SK-N-SH (cell line): ENCODE measurements around the gene TGFB2. TPM values are rescaled to one million over a fixed set of nuclear protein-coding genes. Genes with fewer than 3 reads are reported as not detected.
A peak's percentile ranks its signal among the peaks of the same experiment; 100 is the strongest.

Experiments used
- CTCF ChIA-PET: fragments of 300-600, 350-600 bp; formaldehyde crosslinking; extraction: SDS; loops from one replicate; lab custom pipeline; 2021; lab: Yijun Ruan, JAX
- POLR2A ChIA-PET: fragments of 350-600 bp; sonication (Branson Sonifier 250); formaldehyde crosslinking; extraction: SDS; loops from one replicate; lab custom pipeline; 2020; ENCODE audit warnings: antibody characterized with exemption, inconsistent platforms; lab: Yijun Ruan, JAX
- DNase-seq: peaks from one replicate; pipeline ENCODE4 v3.0.0; 2012
- H2AFZ ChIP-seq: fragments of 200-600 bp; sonication (generic); 2 replicates; pipeline ENCODE4 v1.8.1; 2016; ENCODE audit warnings: antibody characterized with exemption, mild to moderate bottlenecking, low read depth
- H3F3A ChIP-seq: fragments of 200-600 bp; sonication (generic); replicated peaks from 2 replicates; pipeline ENCODE3; 2016; ENCODE audit warnings: antibody characterized with exemption, mild to moderate bottlenecking; ENCODE audit not compliant: insufficient read depth
- H3K27ac ChIP-seq, 2 experiments: fragments of 200-500 bp in 1 of 2; fragments of 200-600 bp in 1 of 2; sonication (Bioruptor generic) in 1 of 2; sonication (generic), shearing (Covaris generic) in 1 of 2; 2 replicates each; pipeline versions ENCODE4 v1.5.1 to v1.6.1; 2014 to 2016; ENCODE audit warnings: low read depth in 2 of 2, inconsistent platforms in 1 of 2, low read length in 1 of 2, mild to moderate bottlenecking in 1 of 2, mixed read lengths in 1 of 2
- H3K27me3 ChIP-seq: fragments of 200-600 bp; sonication (generic), shearing (Covaris generic); 2 replicates; pipeline ENCODE4 v1.6.1; 2016; ENCODE audit warnings: mixed run types; ENCODE audit not compliant: insufficient read depth
- H3K36me3 ChIP-seq, 2 experiments: fragments of 200-500 bp in 1 of 2; fragments of 200-600 bp in 1 of 2; sonication (Bioruptor generic) in 1 of 2; sonication (generic) in 1 of 2; replicated peaks in 1 of 2; 2 replicates each; pipeline versions ENCODE3 to v1.5.1; 2014 to 2016; ENCODE audit warnings: low read length in 1 of 2, mild to moderate bottlenecking in 1 of 2; ENCODE audit not compliant: insufficient read depth in 2 of 2, control insufficient read depth in 1 of 2
- H3K4me1 ChIP-seq, 2 experiments: fragments of 200-500 bp in 1 of 2; fragments of 200-600 bp in 1 of 2; sonication (Bioruptor generic) in 1 of 2; sonication (generic), shearing (Covaris generic) in 1 of 2; 2 replicates each; pipeline versions ENCODE4 v1.5.1 to v1.6.1; 2014 to 2016; ENCODE audit warnings: low read depth in 1 of 2, low read length in 1 of 2, mixed run types in 1 of 2; ENCODE audit not compliant: insufficient read depth in 2 of 2, control insufficient read depth in 1 of 2
- H3K4me2 ChIP-seq: fragments of 200-600 bp; sonication (generic), shearing (Covaris generic); 2 replicates; pipeline ENCODE4 v1.6.1; 2017; ENCODE audit warnings: mixed run types
- H3K4me3 ChIP-seq, 2 experiments: fragments of 200-500 bp in 1 of 2; fragments of 200-600 bp in 1 of 2; sonication (Bioruptor generic) in 1 of 2; sonication (generic), shearing (Covaris generic) in 1 of 2; 2 replicates each; pipeline versions ENCODE4 v1.5.1 to v1.8.1; 2014 to 2016; ENCODE audit warnings: low read depth in 2 of 2, inconsistent platforms in 1 of 2, low read length in 1 of 2, mild to moderate bottlenecking in 1 of 2, mixed read lengths in 1 of 2, moderate library complexity in 1 of 2
- H3K79me2 ChIP-seq: fragments of 200-600 bp; sonication (generic); 2 replicates; pipeline ENCODE4 v1.8.1; 2017; ENCODE audit warnings: mild to moderate bottlenecking; ENCODE audit not compliant: insufficient read depth
- H3K9ac ChIP-seq: fragments of 200-600 bp; sonication (generic); 2 replicates; pipeline ENCODE4 v1.6.1; 2017; ENCODE audit warnings: mixed run types
- H3K9me2 ChIP-seq: fragments of 200-600 bp; sonication (generic); 2 replicates; pipeline ENCODE4 v1.6.1; 2017; ENCODE audit warnings: mixed run types
- H3K9me3 ChIP-seq: fragments of 200-600 bp; sonication (generic); 2 replicates; pipeline ENCODE4 v1.6.1; 2017; ENCODE audit warnings: mixed run types, mild to moderate bottlenecking, moderate library complexity
- H4K20me1 ChIP-seq: fragments of 200-600 bp; sonication (generic); 2 replicates; pipeline ENCODE4 v1.6.1; 2017; ENCODE audit warnings: mild to moderate bottlenecking, mixed run types; ENCODE audit not compliant: insufficient read depth
- CHD2 ChIP-seq: fragments of 150-350 bp; IDR thresholded peaks from 2 replicates; pipeline ENCODE4 v1.6.1; 2018; ENCODE audit warnings: low read length; ENCODE audit not compliant: partially characterized antibody
- EZH2phosphoT487 ChIP-seq: fragments of 200-600 bp; sonication (generic); IDR thresholded peaks from 2 replicates; pipeline ENCODE4 v1.6.1; 2017; ENCODE audit warnings: low read depth, mixed run types, mild to moderate bottlenecking, antibody characterized with exemption, moderate library complexity, borderline replicate concordance
- FOXJ3 ChIP-seq: sonication (generic); formaldehyde crosslinking; IDR thresholded peaks from 2 replicates; pipeline ENCODE4 v1.5.1; 2020; ENCODE audit warnings: mild to moderate bottlenecking, missing genetic modification reagents
- FOXM1 ChIP-seq: IDR thresholded peaks from 2 replicates; pipeline ENCODE4 v1.4.0; 2012; ENCODE audit warnings: low read depth, mild to moderate bottlenecking
- GABPA ChIP-seq: IDR thresholded peaks from 2 replicates; pipeline ENCODE4 v1.4.0; 2012; ENCODE audit warnings: low read depth, mild to moderate bottlenecking
- JUND ChIP-seq: IDR thresholded peaks from 2 replicates; pipeline ENCODE4 v1.4.0; 2012
- NFIC ChIP-seq: IDR thresholded peaks from 2 replicates; pipeline ENCODE4 v1.4.0; 2012; ENCODE audit warnings: borderline replicate concordance
- NRF1 ChIP-seq: IDR thresholded peaks from 2 replicates; pipeline ENCODE4 v1.6.1; 2012; ENCODE audit warnings: low read depth, mild to moderate bottlenecking, low read length
- POLR2AphosphoS5 ChIP-seq: IDR thresholded peaks from 2 replicates; pipeline ENCODE4 v1.6.1; 2012; ENCODE audit warnings: low read depth, low read length
- RFX5 ChIP-seq: IDR thresholded peaks from 2 replicates; pipeline ENCODE4 v1.6.1; 2012; ENCODE audit warnings: mild to moderate bottlenecking, improper control_type of control experiment, low read length
- RXRA ChIP-seq: IDR thresholded peaks from 2 replicates; pipeline ENCODE4 v1.4.0; 2012; ENCODE audit warnings: low read depth, mild to moderate bottlenecking, borderline replicate concordance
- SIN3A ChIP-seq: IDR thresholded peaks from 2 replicates; pipeline ENCODE4 v1.6.1; 2012; ENCODE audit warnings: low read depth, mild to moderate bottlenecking, low read length, moderate library complexity, borderline replicate concordance
- SMC3 ChIP-seq: IDR thresholded peaks from 2 replicates; pipeline ENCODE4 v1.6.1; 2012; ENCODE audit warnings: low read depth, low read length, improper control_type of control experiment
- TAF1 ChIP-seq: IDR thresholded peaks from 2 replicates; pipeline ENCODE4 v1.6.1; 2012; ENCODE audit warnings: low read depth, mild to moderate bottlenecking, low read length, moderate library complexity, borderline replicate concordance
- TCF12 ChIP-seq: IDR thresholded peaks from 2 replicates; pipeline ENCODE4 v1.4.0; 2012
- TEAD4 ChIP-seq: IDR thresholded peaks from 2 replicates; pipeline ENCODE4 v1.4.0; 2012; ENCODE audit warnings: mild to moderate bottlenecking, borderline replicate concordance; ENCODE audit not compliant: insufficient read depth
- WGBS: methylation state at CpG from one replicate; pipeline ENCODE4 v1.1.6; 2017; ENCODE audit warnings: low lambda C conversion rate; 5-methylcytosine and 5-hydroxymethylcytosine counted together
- polyA plus RNA-seq, 3 experiments: library from polyadenylated mRNA; depleted of rRNA; stranded (reverse); fragments of >200 nt; gene quantifications; 2 replicates each; pipeline ENCODE4 v1.2.3, GENCODE V29; 2012
- TF ChIP-seq, protein P1 (sequence below): fragments of 200-600 bp; sonication (generic); IDR thresholded peaks from 2 replicates; pipeline ENCODE4 v1.6.1; 2017; ENCODE audit warnings: antibody characterized with exemption, mild to moderate bottlenecking, moderate library complexity
- TF ChIP-seq, protein P2 (sequence below): IDR thresholded peaks from 2 replicates; pipeline ENCODE4; 2012
- TF ChIP-seq, protein P3 (sequence below): fragments of 150-350 bp; IDR thresholded peaks from 2 replicates; pipeline ENCODE4 v1.6.1; 2017; ENCODE audit warnings: antibody characterized with exemption, low read length, low read depth, borderline replicate concordance
- TF ChIP-seq, protein P4 (sequence below): IDR thresholded peaks from 2 replicates; pipeline ENCODE4 v1.4.0; 2012; ENCODE audit warnings: low read depth
- TF ChIP-seq, protein P5 (sequence below): IDR thresholded peaks from 2 replicates; pipeline ENCODE4 v1.4.0; 2012; ENCODE audit warnings: low read depth, borderline replicate concordance

Gene TGFB2
- polyA plus RNA-seq, 1 of the 3 experiments (the other 2 are of a cell fraction) = 2.4 TPM

DNA sequence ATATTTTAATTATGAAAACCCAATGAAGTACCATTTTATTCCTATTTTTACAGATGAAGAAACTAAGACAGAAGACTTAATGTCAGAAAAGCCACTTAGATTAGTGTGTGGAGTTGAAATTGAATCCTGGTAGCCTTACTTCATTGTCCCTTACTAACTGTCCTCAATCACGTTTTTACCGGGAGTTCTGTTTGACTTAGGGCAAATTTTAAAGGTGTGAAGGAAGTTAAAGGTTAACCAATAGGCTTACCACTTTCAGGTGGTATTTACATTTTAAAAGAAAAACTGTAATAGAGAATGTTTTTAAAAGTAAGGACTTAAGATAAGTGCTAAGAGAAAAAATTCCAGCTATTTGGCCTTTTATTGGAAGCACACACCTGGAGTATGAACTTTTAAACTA is 47.7 kb upstream of the TGFB2 start:
- POLR2A ChIA-PET = no interaction called here
- 95% methylated on average over 2 of the region's 2 CpGs for WGBS
- no peaks in the 10 kb centered on the region for H3K9me2 ChIP-seq
- H4K20me1 ChIP-seq = no peaks in the 10 kb centered on the region
- no peaks in the 10 kb centered on the region for H3F3A ChIP-seq
- no peak overlapping the region for H3K9ac ChIP-seq
- peaks cover 4 to 6% of the 10 kb centered on the region in 2 experiments; a peak in 2 of 4 replicates for H3K4me1 ChIP-seq
- no peak overlapping the region for H3K4me3 ChIP-seq
- no peaks in the 10 kb centered on the region for H3K9me3 ChIP-seq
- H2AFZ ChIP-seq = no peak overlapping the region
- H3K36me3 ChIP-seq = peaks cover 0 to 7% of the 10 kb centered on the region in 2 experiments
- H3K27me3 ChIP-seq = no peaks in the 10 kb centered on the region
- CTCF ChIA-PET = interaction anchor here (2.7 kb wide), 1 partner anchor 33 kb away, joined by 11 read pairs; no protein-coding TSS in a partner anchor
- peaks cover 23% of the 10 kb centered on the region; the same call in 1 of the 2 replicates for H3K79me2 ChIP-seq
- no peak for DNase-seq
- TF ChIP-seq FOXJ3 (CRISPR knock-in tag) (no peak), NFIC (no peak), POLR2AphosphoS5 (no peak), CHD2 (no peak), TEAD4 (no peak), GABPA (no peak), RXRA (no peak), EZH2phosphoT487 (no peak), SIN3A (no peak)
- TF ChIP-seq, protein P1, sequence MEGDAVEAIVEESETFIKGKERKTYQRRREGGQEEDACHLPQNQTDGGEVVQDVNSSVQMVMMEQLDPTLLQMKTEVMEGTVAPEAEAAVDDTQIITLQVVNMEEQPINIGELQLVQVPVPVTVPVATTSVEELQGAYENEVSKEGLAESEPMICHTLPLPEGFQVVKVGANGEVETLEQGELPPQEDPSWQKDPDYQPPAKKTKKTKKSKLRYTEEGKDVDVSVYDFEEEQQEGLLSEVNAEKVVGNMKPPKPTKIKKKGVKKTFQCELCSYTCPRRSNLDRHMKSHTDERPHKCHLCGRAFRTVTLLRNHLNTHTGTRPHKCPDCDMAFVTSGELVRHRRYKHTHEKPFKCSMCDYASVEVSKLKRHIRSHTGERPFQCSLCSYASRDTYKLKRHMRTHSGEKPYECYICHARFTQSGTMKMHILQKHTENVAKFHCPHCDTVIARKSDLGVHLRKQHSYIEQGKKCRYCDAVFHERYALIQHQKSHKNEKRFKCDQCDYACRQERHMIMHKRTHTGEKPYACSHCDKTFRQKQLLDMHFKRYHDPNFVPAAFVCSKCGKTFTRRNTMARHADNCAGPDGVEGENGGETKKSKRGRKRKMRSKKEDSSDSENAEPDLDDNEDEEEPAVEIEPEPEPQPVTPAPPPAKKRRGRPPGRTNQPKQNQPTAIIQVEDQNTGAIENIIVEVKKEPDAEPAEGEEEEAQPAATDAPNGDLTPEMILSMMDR = no peak
- TF ChIP-seq, protein P2, sequence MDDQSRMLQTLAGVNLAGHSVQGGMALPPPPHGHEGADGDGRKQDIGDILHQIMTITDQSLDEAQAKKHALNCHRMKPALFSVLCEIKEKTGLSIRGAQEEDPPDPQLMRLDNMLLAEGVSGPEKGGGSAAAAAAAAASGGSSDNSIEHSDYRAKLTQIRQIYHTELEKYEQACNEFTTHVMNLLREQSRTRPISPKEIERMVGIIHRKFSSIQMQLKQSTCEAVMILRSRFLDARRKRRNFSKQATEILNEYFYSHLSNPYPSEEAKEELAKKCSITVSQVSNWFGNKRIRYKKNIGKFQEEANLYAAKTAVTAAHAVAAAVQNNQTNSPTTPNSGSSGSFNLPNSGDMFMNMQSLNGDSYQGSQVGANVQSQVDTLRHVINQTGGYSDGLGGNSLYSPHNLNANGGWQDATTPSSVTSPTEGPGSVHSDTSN = no peak
- TF ChIP-seq, protein P3, sequence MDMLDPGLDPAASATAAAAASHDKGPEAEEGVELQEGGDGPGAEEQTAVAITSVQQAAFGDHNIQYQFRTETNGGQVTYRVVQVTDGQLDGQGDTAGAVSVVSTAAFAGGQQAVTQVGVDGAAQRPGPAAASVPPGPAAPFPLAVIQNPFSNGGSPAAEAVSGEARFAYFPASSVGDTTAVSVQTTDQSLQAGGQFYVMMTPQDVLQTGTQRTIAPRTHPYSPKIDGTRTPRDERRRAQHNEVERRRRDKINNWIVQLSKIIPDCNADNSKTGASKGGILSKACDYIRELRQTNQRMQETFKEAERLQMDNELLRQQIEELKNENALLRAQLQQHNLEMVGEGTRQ = no peak
- TF ChIP-seq, protein P4, sequence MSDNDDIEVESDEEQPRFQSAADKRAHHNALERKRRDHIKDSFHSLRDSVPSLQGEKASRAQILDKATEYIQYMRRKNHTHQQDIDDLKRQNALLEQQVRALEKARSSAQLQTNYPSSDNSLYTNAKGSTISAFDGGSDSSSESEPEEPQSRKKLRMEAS = no peak
- H3K27ac ChIP-seq = peak overlapping the region in 1 of 2 experiments; percentile 12; a peak in 1 of 4 replicates
- no peak overlapping the region for H3K4me2 ChIP-seq

DNA sequence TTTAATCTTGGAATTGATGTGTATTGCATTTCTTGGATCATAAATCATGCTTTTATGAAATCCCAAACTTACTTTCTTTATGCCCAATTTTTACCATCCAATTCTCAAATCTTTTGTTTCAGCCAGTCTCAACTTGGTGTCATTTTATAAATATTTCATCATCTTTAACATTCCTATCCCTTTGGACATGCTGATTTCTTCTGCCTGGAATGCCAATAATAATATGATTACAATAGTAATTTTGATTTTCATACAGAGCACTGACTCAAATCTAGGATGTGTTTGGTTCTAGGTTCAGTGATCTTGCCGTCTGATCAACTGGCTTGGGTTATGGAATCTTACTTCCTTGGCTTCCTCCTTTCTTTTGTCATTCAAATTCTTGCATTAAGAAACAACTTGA is 47.3 kb upstream of the TGFB2 start:
- H3K36me3 ChIP-seq = peaks cover under 1 to 11% of the 10 kb centered on the region in 2 experiments

More for the DNA sequence above, 47.3 kb upstream of the TGFB2 start:
- CTCF ChIA-PET = interaction anchor here (2.2 kb wide), 1 partner anchor 32 kb away, joined by 14 read pairs; no protein-coding TSS in a partner anchor
- Histone ChIP-seq H3K4me1 (peaks cover 4 to 6% of the 10 kb centered on the region in 2 experiments; a peak in 2 of 4 replicates), H3K79me2 (peaks cover 19% of the 10 kb centered on the region; the same call in 1 of the 2 replicates), H3K4me2 (no peak overlapping the region), H3K9ac (no peak overlapping the region), H4K20me1 (no peaks in the 10 kb centered on the region), H3K27me3 (no peaks in the 10 kb centered on the region), H3K27ac (peak overlapping the region in 1 of 2 experiments; percentile 12; a peak in 1 of 4 replicates), H2AFZ (no peak overlapping the region), H3F3A (no peaks in the 10 kb centered on the region), H3K9me2 (no peaks in the 10 kb centered on the region), H3K4me3 (no peak overlapping the region), H3K9me3 (no peaks in the 10 kb centered on the region)
- TF ChIP-seq NRF1 = no peak
- no peak for TF ChIP-seq TEAD4
- no peak for TF ChIP-seq FOXM1
- TF ChIP-seq SIN3A = no peak
- TF ChIP-seq SMC3 = no peak
- TF ChIP-seq RFX5 = no peak
- TF ChIP-seq TAF1 = no peak
- TF ChIP-seq TCF12 = no peak
- no peak for TF ChIP-seq JUND
- TF ChIP-seq, protein P5, sequence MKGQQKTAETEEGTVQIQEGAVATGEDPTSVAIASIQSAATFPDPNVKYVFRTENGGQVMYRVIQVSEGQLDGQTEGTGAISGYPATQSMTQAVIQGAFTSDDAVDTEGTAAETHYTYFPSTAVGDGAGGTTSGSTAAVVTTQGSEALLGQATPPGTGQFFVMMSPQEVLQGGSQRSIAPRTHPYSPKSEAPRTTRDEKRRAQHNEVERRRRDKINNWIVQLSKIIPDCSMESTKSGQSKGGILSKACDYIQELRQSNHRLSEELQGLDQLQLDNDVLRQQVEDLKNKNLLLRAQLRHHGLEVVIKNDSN = no peak
- WGBS = 89% methylated on average over 1 of the region's 1 CpG
- POLR2A ChIA-PET = no interaction called here
- no peak for DNase-seq
